Measurements from ENCODE around the gene OSBPL5.

GRCh38 chr11:3077189-3077836, 87.8 kb downstream of the OSBPL5 start:
- TF ChIP-seq CTCF (IDR thresholded peaks at IDR 0.05) = no peak
- TF ChIP-seq POLR2A (IDR thresholded peaks at IDR 0.05) = no peak
- TF ChIP-seq POLR2AphosphoS5 (IDR thresholded peaks at IDR 0.05) = no peak
- no peak for TF ChIP-seq EP300 (IDR thresholded peaks at IDR 0.05)
